HG03575 (cell line): ENCODE data around the gene DAB2IP.

ENCODE experiments used
- ATAC-seq: cut with Tn5 transposase; IDR thresholded peaks from one replicate; pipeline ENCODE4 v1.9.1; 2021; ENCODE audit not compliant: unreplicated experiment, insufficient number of reproducible peaks, low FRiP score; ENCODE audit errors: extremely low read depth

The DAB2IP gene

DNA sequence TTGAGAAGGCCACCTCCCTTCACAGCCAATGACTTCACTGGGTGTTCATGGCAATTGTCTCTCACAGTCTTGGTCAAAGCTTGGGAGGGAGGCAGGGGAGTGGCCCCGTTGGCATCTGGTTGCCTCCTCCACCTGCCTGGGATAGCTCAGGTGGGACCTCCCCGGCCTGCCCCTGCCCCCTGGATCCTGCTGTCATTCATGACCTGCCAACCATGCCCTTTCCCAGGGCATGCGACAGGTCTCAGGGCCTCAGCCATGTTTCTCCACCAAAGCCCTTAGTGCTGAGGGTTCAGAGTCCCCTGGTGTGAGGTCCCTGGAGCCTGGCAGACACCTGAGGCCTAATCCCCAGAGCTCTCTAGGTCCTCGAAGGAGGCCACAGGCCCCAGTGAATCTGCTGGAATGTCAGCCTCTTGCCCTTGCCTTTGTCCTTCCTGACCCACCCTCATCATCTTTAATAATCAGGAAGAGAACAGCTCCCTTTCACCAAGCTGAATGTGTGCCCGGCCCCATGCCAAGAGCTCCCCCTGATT lies 5.6 kb downstream of the DAB2IP start:
- ATAC-seq = no peak

- no peak for ATAC-seq
Observed at GRCh38 chr9:121658166-121658565, 6.7 kb downstream of the DAB2IP start.

DNA sequence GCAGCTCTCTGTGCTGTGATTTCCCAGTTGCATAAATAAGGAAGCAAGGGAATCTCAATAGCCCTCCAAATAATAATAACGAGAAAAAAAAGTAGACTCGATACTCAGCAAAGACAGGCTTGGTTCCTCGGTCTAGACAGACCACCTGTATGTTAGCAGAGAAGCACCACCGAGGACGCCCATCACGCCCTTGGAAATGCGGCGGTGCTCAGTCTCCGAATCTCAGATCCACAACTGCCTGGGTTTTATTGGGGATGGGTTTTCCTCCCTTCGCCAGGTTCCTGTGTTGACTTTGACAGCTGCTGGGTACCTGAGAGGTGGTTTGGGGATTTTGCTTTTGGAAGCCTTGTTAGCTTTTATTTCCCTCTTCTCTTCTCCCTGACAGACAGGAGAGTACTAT lies 7.2 kb downstream of the DAB2IP start:
- no peak for ATAC-seq

DNA sequence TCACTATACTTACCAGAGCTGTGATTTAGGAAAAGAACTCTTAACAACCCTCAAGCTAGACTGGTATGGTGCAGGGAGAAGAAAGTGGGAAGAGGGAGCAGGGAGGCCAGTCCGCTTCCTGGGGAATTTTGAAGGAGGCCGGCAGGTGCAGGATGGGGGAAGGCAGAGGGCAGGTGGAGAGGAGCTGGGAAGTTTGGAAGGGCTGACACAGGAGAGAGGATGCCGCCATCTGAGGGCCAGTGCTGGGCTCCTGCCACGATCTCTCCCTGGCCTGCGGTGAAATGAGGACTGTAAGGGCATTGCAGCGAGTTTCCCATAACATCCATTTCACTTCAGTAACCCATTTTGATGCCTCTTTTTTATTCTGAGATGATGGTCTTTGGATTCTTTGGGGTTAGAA lies 8.9 kb downstream of the DAB2IP start:
- ATAC-seq = no peak

DNA sequence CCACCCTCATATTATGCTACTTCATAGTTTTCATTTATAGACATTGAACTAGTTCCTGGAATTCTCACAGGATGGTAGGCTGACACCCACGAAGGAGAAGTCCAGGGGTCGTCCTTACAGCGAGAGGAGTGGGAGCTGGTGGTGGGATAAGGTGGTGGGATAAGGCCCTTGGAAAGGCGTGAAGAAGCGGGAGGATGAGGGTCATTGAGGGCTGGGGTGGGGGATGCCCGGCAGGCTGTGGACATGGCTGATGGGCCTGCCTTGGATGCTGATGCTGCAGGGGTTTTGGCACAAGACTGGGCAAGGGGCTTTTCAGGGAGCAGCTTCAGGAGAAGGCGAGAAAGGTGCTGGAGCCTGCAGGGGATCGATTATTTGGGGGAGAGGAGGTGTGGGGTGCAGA lies 9.4 kb downstream of the DAB2IP start:
- ATAC-seq = no peak

DNA sequence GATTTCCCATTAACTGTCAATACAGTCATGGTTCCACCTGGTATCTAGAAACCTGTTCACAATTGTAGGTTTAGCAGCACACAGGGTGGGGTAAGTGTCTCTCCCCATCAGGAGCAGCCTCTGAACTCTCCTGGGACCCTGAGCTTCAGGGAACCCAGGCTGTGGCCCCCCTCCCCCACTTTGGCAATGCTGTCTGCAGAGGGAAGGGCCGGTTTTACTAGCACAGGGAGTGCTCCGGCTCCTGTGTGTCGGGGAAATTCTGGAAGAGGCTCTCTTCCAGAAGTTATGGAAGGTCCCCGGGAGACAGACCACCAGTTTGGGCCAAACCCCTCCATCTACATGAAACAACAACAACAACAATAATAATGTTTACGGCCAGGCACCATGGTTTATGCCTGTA lies 9.9 kb downstream of the DAB2IP start:
- no peak for ATAC-seq

DNA sequence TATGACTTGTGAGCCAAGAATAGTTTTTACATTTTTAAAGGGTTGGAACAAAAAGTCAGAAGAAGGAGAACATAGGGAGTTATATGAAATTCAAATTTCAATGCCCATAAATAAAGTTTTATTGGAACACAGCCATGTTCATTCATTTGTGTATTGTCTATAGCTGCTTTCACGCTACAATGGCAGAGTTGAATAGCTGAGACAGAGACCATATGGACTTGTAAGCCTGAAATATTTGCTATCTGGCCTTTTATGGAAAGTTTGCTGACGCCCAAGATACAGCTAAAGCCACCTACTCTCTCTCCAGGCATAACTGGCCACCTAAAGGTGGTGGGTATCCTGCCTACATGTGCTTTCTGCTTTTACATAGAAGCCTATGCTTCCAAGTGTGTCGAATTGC lies 10.9 kb downstream of the DAB2IP start:
- no peak for ATAC-seq

- no peak for ATAC-seq
Observed at GRCh38 chr9:121662891-121663580, 11.6 kb downstream of the DAB2IP start.

- ATAC-seq = no peak
Observed at GRCh38 chr9:121663591-121663990, 12.2 kb downstream of the DAB2IP start.

GRCh38 chr9:121666294-121666693 lies 14.9 kb downstream of the DAB2IP start:
- no peak for ATAC-seq

GRCh38 chr9:121667214-121667613 lies 15.8 kb downstream of the DAB2IP start:
- ATAC-seq = no peak

- ATAC-seq = no peak
Observed at GRCh38 chr9:121667890-121668289, 16.5 kb downstream of the DAB2IP start.

DNA sequence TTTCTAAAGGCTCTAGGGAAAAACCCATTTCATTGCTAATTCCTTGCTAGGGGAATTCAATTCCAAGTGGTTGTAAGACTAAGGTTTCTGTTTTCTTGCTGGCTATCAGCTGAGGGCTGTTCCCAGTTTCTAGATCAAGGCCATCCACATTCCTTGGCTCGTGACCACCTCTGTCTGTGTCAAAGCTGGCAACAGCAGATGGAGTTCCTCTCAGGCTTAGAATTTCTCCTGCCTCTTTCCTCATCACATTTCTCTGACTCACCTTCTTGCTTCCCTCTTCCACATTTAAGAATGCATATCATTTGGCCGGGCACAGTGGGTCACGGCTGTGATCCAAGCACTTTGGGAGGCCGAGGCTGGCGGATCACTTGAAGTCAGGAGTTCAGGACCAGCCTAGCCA lies 19.0 kb downstream of the DAB2IP start:
- no peak for ATAC-seq

DNA sequence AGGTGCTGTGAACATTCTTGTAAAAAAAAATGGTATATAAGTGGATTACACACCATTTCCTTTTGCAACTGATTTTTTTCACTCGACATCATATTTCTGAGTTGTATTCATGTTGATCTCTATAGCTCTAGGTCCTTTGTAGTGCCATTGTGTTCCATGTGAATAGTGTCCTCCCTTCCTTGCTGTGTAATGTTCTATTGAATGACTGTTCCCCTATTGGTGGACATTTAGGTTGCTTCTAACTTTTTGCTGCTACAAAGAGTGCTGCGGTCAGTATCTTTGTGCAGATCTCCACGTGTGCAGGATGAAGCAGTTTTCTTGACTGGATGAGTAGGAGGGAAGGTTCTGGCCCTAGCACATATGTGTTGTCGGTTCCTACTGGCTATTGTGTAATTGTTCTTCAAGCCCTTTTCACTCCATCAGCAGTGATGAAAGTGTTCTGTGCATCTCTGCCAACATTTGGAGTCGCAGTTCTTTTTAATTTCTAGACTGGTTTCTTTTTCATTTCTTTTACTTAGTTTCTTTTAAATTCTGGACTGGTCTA lies 20.2 kb downstream of the DAB2IP start:
- no peak for ATAC-seq

DNA sequence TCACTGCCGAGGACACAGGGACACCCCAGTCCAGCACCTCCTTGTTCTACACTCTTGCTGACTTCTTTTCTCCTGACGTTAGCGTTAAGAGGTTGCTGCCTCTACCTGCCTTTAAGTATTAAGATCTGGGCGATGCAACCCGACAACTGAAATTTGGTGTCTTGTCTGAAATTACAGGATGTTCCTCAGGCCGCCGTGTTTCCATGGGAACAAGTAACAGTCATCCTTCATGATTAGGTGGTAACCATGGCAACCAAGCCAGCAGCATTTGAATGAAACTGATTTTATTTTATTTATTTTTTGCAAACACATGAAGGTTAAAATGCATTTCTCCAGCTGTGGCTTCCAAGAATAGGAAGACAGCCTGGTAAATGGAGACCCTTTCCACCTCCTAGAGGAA lies 20.8 kb downstream of the DAB2IP start:
- no peak for ATAC-seq

DNA sequence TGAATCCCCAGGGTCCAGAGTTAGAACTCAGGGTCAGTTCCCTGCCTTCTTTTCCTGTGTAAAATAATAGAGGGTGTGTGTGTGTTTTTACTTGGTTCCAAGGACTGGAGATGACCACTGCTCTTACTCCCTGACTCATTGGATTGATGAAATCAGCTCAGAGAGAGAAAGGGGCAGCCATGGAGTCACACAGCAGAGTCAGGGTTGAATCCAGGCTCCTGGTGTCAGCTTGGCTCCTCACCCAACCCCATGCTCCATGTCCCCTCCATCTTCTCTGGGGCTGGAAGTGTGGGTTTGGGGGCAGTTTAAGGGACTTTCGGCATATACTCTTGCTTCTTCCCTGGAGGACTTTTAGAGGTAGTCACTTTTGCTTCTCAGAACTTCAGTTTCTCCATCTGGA lies 21.6 kb downstream of the DAB2IP start:
- ATAC-seq = no peak

- no peak for ATAC-seq
Observed at GRCh38 chr9:121673576-121673975, 22.1 kb downstream of the DAB2IP start.

- no peak for ATAC-seq
Observed at GRCh38 chr9:121674017-121674416, 22.6 kb downstream of the DAB2IP start.

DNA sequence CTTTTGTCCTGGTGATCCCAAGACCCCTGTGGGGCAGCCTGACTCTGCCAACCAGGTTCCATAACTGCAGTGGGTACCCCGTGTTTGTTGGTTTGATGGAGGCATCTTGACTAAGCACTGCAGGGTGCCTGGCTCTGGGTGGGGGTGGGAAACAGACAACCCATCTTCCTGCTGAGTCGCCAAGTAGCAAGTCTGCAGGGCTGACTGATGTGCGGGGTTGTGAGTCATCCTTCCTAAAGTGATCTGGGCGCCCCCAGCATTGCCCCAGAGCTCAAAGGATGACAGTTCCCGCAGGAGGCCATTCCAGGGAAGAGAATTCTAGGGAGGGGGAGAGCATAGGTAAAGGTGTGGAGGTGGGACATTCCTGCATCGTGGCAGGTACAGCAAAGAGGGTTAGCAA lies 23.5 kb downstream of the DAB2IP start:
- no peak for ATAC-seq

DNA sequence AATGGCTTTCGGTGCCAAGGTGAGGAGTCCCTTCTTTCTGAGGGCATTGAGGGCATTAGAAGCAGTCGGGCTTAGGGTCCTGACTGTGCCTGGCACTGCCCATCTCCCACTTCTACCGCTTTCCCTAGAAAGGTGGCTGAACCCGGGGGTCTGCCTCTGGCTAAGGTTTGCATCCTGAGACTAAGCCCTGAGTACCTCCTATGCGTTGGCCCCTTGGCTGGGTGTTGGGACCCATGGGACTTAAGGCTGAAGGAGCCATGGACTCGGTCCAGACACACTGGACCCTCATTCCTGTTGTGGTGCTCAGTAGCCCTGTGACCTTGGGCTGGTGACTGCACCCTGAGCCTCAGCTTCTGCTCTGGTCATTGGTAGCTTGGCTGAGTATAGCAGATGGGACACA lies 23.9 kb downstream of the DAB2IP start:
- ATAC-seq = no peak
